Neural cell (in vitro differentiated cells): ENCODE results near the gene HJURP. TPM values are rescaled to one million over a fixed set of nuclear protein-coding genes. Genes with fewer than 3 reads are reported as not detected.

Experiments used
- H2AFZ ChIP-seq: fragments of 200-600, 300-800 bp; sonication (generic), shearing (Covaris generic); 2 replicates; pipeline ENCODE4 v1.6.0; 2014; ENCODE audit warnings: low read depth, mild to moderate bottlenecking, antibody characterized with exemption, low read length, moderate library complexity
- H3F3A ChIP-seq: fragments of 200-600 bp; shearing (Covaris generic); 2 replicates; pipeline ENCODE4 v1.6.1; 2016; ENCODE audit warnings: mild to moderate bottlenecking, moderate library complexity, mixed read lengths, antibody characterized with exemption, low read length; ENCODE audit not compliant: insufficient read depth, poor library complexity, severe bottlenecking
- H3K27ac ChIP-seq: fragments of 200-600, 300-800 bp; sonication (generic), shearing (Covaris generic); 2 replicates; pipeline ENCODE4 v1.5.1; 2014; ENCODE audit warnings: mild to moderate bottlenecking, low read length, moderate library complexity
- H3K27me3 ChIP-seq: fragments of 300-800, 200-600 bp; sonication (generic), shearing (Covaris generic); 2 replicates; pipeline ENCODE4 v1.6.0; 2014; ENCODE audit warnings: mild to moderate bottlenecking, low read depth, low read length, moderate library complexity; ENCODE audit not compliant: insufficient read depth
- H3K36me3 ChIP-seq: fragments of 300-800, 200-600 bp; sonication (generic), shearing (Covaris generic); 2 replicates; pipeline ENCODE4 v1.5.1; 2014; ENCODE audit warnings: mild to moderate bottlenecking, antibody characterized with exemption, low read length, moderate library complexity; ENCODE audit not compliant: insufficient read depth
- H3K4me2 ChIP-seq: fragments of 300-800, 200-600 bp; sonication (generic), shearing (Covaris generic); 2 replicates; pipeline ENCODE4 v1.6.0; 2014; ENCODE audit warnings: mild to moderate bottlenecking, low read length
- H3K4me3 ChIP-seq: fragments of 300-800, 200-600 bp; sonication (generic), shearing (Covaris generic); 2 replicates; pipeline ENCODE4 v1.5.1; 2014; ENCODE audit warnings: mild to moderate bottlenecking, low read length, moderate library complexity
- H3K79me2 ChIP-seq: fragments of 200-600 bp; shearing (Covaris generic); replicated peaks from 2 replicates; pipeline ENCODE4 v1.6.0; 2014; ENCODE audit warnings: mild to moderate bottlenecking, low read length, moderate library complexity; ENCODE audit not compliant: insufficient read depth
- H3K9ac ChIP-seq: fragments of 300-800, 200-600 bp; sonication (generic), shearing (Covaris generic); 2 replicates; pipeline ENCODE4 v1.6.1; 2016; ENCODE audit warnings: mild to moderate bottlenecking, low read length, mixed read lengths
- H3K9me2 ChIP-seq: fragments of 200-600 bp; shearing (Covaris generic); 2 replicates; pipeline ENCODE4 v1.6.1; 2016; ENCODE audit warnings: mild to moderate bottlenecking, low read length, mixed read lengths; ENCODE audit not compliant: insufficient read depth
- H3K9me3 ChIP-seq: fragments of 200-600, 300-800 bp; sonication (generic), shearing (Covaris generic); 2 replicates; pipeline ENCODE4 v1.6.1; 2016; ENCODE audit warnings: mild to moderate bottlenecking, mixed run types, low read length, moderate library complexity, mixed read lengths
- H4K20me1 ChIP-seq: fragments of 200-600 bp; shearing (Covaris generic); 2 replicates; pipeline ENCODE4 v1.6.1; 2016; ENCODE audit warnings: mild to moderate bottlenecking, mixed run types; ENCODE audit not compliant: insufficient read depth
- CTCF ChIP-seq: fragments of 450-650 bp; IDR thresholded peaks from 2 replicates; pipeline ENCODE4 v1.5.1; 2014; ENCODE audit warnings: antibody characterized with exemption, mild to moderate bottlenecking, moderate library complexity; ENCODE audit not compliant: poor library complexity, severe bottlenecking
- EP300 ChIP-seq: fragments of 450-650 bp; conservative IDR thresholded peaks from 2 replicates; pipeline ENCODE4 v1.6.1; 2014; ENCODE audit warnings: antibody characterized with exemption, mild to moderate bottlenecking, moderate library complexity; ENCODE audit not compliant: poor library complexity, severe bottlenecking
- EZH2 ChIP-seq: fragments of 200-600, 300-800 bp; shearing (Covaris generic), sonication (generic); IDR thresholded peaks from 2 replicates; pipeline ENCODE4 v1.6.1; 2014; ENCODE audit warnings: antibody characterized with exemption, low read length, borderline replicate concordance, mild to moderate bottlenecking; ENCODE audit not compliant: insufficient read depth, poor library complexity, severe bottlenecking
- MXI1 ChIP-seq: fragments of 450-650 bp; conservative IDR thresholded peaks from 2 replicates; pipeline ENCODE4 v1.6.1; 2014; ENCODE audit warnings: antibody characterized with exemption, mild to moderate bottlenecking; ENCODE audit not compliant: poor library complexity, severe bottlenecking
- POLR2AphosphoS5 ChIP-seq: IDR thresholded peaks from 2 replicates; pipeline ENCODE4 v1.6.1; 2012
- RAD21 ChIP-seq: fragments of 450-650 bp; conservative IDR thresholded peaks from 2 replicates; pipeline ENCODE4 v1.6.1; 2014; ENCODE audit warnings: antibody characterized with exemption, mild to moderate bottlenecking, moderate library complexity
- SMC3 ChIP-seq: fragments of 450-650 bp; conservative IDR thresholded peaks from 2 replicates; pipeline ENCODE4 v1.6.1; 2014; ENCODE audit warnings: antibody characterized with exemption, mild to moderate bottlenecking, moderate library complexity; ENCODE audit not compliant: poor library complexity
- TAF1 ChIP-seq: IDR thresholded peaks from 2 replicates; pipeline ENCODE4 v1.6.1; 2012; ENCODE audit warnings: low read depth
- polyA plus RNA-seq: library from polyadenylated mRNA; depleted of rRNA; stranded (reverse); fragments of >200 nt; gene quantifications from 2 replicates; pipeline ENCODE4 v1.2.3, GENCODE V29; 2014
- TF ChIP-seq, protein P1 (sequence below): IDR thresholded peaks from 2 replicates; pipeline ENCODE4 v1.6.1; 2012; ENCODE audit warnings: borderline replicate concordance

Gene HJURP
- polyA plus RNA-seq, 1 donor from 2014 or later, result 1.3 TPM

GRCh38 chr2:233841183-233841582 is 13.2 kb downstream of the HJURP start:
- Histone ChIP-seq H3F3A (no peaks in the 10 kb centered on the region), H3K27ac (no peak overlapping the region), H3K4me2 (no peak overlapping the region), H3K79me2 (peaks cover 4% of the 10 kb centered on the region), H2AFZ (no peak overlapping the region), H3K4me3 (no peak overlapping the region), H3K27me3 (no peaks in the 10 kb centered on the region), H3K36me3 (no peaks in the 10 kb centered on the region), H3K9ac (no peak overlapping the region), H3K9me3 (no peaks in the 10 kb centered on the region), H4K20me1 (no peaks in the 10 kb centered on the region), H3K9me2 (no peaks in the 10 kb centered on the region)
- TF ChIP-seq CTCF (no peak), MXI1 (no peak), EZH2 (no peak), SMC3 (no peak), TAF1 (no peak), POLR2AphosphoS5 (no peak), RAD21 (no peak), EP300 (no peak)
- TF ChIP-seq, protein P1, sequence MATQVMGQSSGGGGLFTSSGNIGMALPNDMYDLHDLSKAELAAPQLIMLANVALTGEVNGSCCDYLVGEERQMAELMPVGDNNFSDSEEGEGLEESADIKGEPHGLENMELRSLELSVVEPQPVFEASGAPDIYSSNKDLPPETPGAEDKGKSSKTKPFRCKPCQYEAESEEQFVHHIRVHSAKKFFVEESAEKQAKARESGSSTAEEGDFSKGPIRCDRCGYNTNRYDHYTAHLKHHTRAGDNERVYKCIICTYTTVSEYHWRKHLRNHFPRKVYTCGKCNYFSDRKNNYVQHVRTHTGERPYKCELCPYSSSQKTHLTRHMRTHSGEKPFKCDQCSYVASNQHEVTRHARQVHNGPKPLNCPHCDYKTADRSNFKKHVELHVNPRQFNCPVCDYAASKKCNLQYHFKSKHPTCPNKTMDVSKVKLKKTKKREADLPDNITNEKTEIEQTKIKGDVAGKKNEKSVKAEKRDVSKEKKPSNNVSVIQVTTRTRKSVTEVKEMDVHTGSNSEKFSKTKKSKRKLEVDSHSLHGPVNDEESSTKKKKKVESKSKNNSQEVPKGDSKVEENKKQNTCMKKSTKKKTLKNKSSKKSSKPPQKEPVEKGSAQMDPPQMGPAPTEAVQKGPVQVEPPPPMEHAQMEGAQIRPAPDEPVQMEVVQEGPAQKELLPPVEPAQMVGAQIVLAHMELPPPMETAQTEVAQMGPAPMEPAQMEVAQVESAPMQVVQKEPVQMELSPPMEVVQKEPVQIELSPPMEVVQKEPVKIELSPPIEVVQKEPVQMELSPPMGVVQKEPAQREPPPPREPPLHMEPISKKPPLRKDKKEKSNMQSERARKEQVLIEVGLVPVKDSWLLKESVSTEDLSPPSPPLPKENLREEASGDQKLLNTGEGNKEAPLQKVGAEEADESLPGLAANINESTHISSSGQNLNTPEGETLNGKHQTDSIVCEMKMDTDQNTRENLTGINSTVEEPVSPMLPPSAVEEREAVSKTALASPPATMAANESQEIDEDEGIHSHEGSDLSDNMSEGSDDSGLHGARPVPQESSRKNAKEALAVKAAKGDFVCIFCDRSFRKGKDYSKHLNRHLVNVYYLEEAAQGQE, result no peak

DNA sequence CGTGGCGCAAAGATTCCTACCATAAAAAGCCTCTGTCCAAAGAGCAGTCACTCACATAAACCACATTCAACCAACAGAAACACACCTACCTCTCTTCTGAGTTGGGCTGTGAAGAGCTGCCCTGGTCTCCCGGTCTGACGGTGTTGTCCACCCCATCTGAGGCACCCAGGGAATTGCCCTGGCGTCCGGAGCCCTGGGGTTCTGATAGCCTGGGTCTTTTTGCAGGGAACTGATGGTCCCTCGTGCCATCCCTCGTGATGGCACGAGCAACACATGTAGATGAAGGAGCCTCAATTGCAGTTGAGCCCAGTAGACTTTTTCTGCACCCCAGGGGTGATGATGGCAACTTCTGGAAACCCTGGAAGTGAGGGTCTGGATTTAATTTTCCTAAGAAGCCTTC is 13.8 kb downstream of the HJURP start:
- Histone ChIP-seq H3K36me3 (no peaks in the 10 kb centered on the region), H3K4me3 (no peak overlapping the region), H4K20me1 (no peaks in the 10 kb centered on the region), H3K9ac (no peak overlapping the region), H3K27me3 (no peaks in the 10 kb centered on the region), H3K4me2 (no peak overlapping the region), H3K9me2 (no peaks in the 10 kb centered on the region), H3F3A (no peaks in the 10 kb centered on the region), H2AFZ (no peak overlapping the region), H3K79me2 (peaks cover 4% of the 10 kb centered on the region), H3K9me3 (no peaks in the 10 kb centered on the region), H3K27ac (no peak overlapping the region)
- no peak for TF ChIP-seq RAD21
- TF ChIP-seq EP300, result no peak
- no peak for TF ChIP-seq TAF1
- no peak for TF ChIP-seq CTCF
- TF ChIP-seq EZH2, result no peak
- no peak for TF ChIP-seq MXI1
- TF ChIP-seq, protein P1, result no peak
- no peak for TF ChIP-seq SMC3
- TF ChIP-seq POLR2AphosphoS5, result no peak
